Tibial artery (tissue), 4 donors: ENCODE measurements around the gene THADA.

Source experiments
- DNase-seq, 2 donors: peaks; one replicate each; pipeline ENCODE4 v3.0.0-alpha.2; 2019
- H3K27ac ChIP-seq, 2 donors: fragments of 200-600 bp; sonication (generic) in 1 of 2; 1 replicate in 1 of 2; 2 replicates in 1 of 2; pipeline ENCODE4 v1.5.1; 2018 to 2019; ENCODE audit warnings: mild to moderate bottlenecking in 1 of 2
- H3K27me3 ChIP-seq, 2 donors: fragments of 200-600 bp; sonication (generic) in 1 of 2; one replicate each; pipeline versions ENCODE4 v1.5.1 to v1.6.0; 2016 to 2019
- H3K36me3 ChIP-seq, 3 donors: fragments of 200-600 bp; sonication (generic) in 2 of 3; one replicate each; pipeline ENCODE4 v1.5.1; 2016 to 2019; ENCODE audit warnings: mild to moderate bottlenecking in 2 of 3
- H3K4me1 ChIP-seq, 4 donors: fragments of 200-600 bp; sonication (generic) in 2 of 4; 1 replicate in 3 of 4; 2 replicates in 1 of 4; pipeline ENCODE4 v1.5.1; 2016 to 2019
- H3K4me3 ChIP-seq, 2 donors: fragments of 200-600 bp; sonication (generic) in 1 of 2; 1 replicate in 1 of 2; 2 replicates in 1 of 2; pipeline ENCODE4 v1.5.1; 2018 to 2019; ENCODE audit warnings: mild to moderate bottlenecking in 2 of 2
- H3K9me3 ChIP-seq, 3 donors: fragments of 200-600 bp; sonication (generic) in 1 of 3; one replicate each; pipeline ENCODE4 v1.5.1; 2016 to 2019
- CTCF ChIP-seq, 2 experiments: fragments of 200-600 bp in 1 of 2; fragments of 450-650 bp in 1 of 2; IDR thresholded peaks; one replicate each; pipeline ENCODE4 v1.5.1; 2017 to 2019; ENCODE audit warnings: antibody characterized with exemption in 2 of 2, mild to moderate bottlenecking in 1 of 2, moderate library complexity in 1 of 2
- intact Hi-C: fragments of 100-400 bp; cut with DNase I; formaldehyde crosslinking; loops from one replicate; pipeline ENCODE4 v1.15.0; 2023; ENCODE audit warnings: low total_unique reads

Gene THADA

DNA sequence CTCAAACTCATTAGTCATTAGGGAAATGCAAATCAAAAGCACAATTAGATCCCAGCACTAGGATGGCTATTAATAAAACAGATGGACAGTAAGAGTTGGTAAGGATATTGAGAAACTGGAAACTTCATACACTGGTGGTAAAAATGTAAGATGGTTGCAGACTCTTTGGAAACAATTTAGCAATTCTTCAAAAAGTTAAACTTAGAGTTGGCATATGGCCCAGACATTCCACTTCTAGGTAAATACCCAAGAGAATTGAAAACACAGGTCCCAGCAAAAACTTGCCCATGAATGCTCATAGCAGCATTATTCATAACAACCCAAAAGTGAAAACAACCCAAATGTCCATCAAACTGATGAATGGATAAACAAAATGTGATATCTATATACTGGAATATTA is 284.6 kb downstream of the THADA start:
- DNase-seq, result no peak
- intact Hi-C loops, result no loop called here
- H3K27ac ChIP-seq, result peak overlapping the region; percentile 75 to 79

GRCh38 chr2:43309935-43310334 is 285.9 kb downstream of the THADA start:
- peaks cover 0 to 84% (median 47%) of the 10 kb centered on the region in 4 donors for H3K4me1 ChIP-seq
- intact Hi-C loops, result no loop called here
- TF ChIP-seq CTCF (IDR thresholded peaks at IDR 0.05), result no peak
- peak overlapping the region; percentile 75 to 79 for H3K27ac ChIP-seq
- H3K9me3 ChIP-seq, result no peaks in the 10 kb centered on the region
- no peaks in the 10 kb centered on the region for H3K27me3 ChIP-seq
- DNase-seq, result no peak
- no peak overlapping the region for H3K4me3 ChIP-seq
- no peaks in the 10 kb centered on the region for H3K36me3 ChIP-seq

More for the DNA sequence above, 284.6 kb downstream of the THADA start:
- H3K9me3 ChIP-seq, result no peaks in the 10 kb centered on the region
- peaks cover 0 to 71% (median 36%) of the 10 kb centered on the region in 4 donors for H3K4me1 ChIP-seq
- no peaks in the 10 kb centered on the region for H3K36me3 ChIP-seq
- no peak for TF ChIP-seq CTCF (IDR thresholded peaks at IDR 0.05)
- no peak overlapping the region for H3K4me3 ChIP-seq
- no peaks in the 10 kb centered on the region for H3K27me3 ChIP-seq

DNA sequence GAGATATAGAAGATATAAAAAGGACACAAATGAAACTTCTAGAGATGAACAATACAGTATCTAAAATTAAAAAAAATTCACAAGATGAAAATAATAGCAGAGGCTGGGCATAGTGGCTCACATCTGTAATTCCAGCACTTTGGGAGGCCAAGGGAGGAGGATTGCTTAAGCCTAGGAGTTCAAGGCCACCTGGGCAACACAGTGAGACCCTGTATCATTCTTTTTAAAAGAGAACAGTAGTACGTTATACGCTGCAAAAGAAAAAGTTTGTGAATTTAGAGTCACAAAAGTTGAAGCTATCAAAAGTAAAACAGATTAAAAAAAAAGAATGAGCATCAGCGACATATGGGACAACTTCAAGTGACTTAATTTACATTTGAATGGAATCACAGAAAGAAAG is 287.9 kb downstream of the THADA start:
- Histone ChIP-seq H3K27me3 (no peaks in the 10 kb centered on the region), H3K36me3 (no peaks in the 10 kb centered on the region), H3K4me1 (peaks cover 0 to 84% (median 49%) of the 10 kb centered on the region in 4 donors), H3K4me3 (no peak overlapping the region), H3K27ac (no peak overlapping the region), H3K9me3 (no peaks in the 10 kb centered on the region)
- DNase-seq, result no peak
- intact Hi-C loops, result no loop called here
- TF ChIP-seq CTCF (IDR thresholded peaks at IDR 0.05), result no peak

GRCh38 chr2:43307046-43307445 is 288.8 kb downstream of the THADA start:
- no peaks in the 10 kb centered on the region for H3K27me3 ChIP-seq
- intact Hi-C loops, result no loop called here
- peaks cover 0 to 84% (median 49%) of the 10 kb centered on the region in 4 donors for H3K4me1 ChIP-seq
- H3K27ac ChIP-seq, result peak overlapping the region; percentile 73 to 81
- no peak for DNase-seq
- no peaks in the 10 kb centered on the region for H3K36me3 ChIP-seq
- no peaks in the 10 kb centered on the region for H3K9me3 ChIP-seq
- no peak overlapping the region for H3K4me3 ChIP-seq
- TF ChIP-seq CTCF (IDR thresholded peaks at IDR 0.05), result no peak

GRCh38 chr2:43306197-43306596 is 289.6 kb downstream of the THADA start:
- TF ChIP-seq CTCF (IDR thresholded peaks at IDR 0.05), result no peak
- peaks cover 0 to 84% (median 52%) of the 10 kb centered on the region in 4 donors for H3K4me1 ChIP-seq
- H3K36me3 ChIP-seq, result no peaks in the 10 kb centered on the region
- DNase-seq, result no peak
- intact Hi-C loops, result no loop called here
- peak overlapping the region; percentile 73 to 81 for H3K27ac ChIP-seq
- no peaks in the 10 kb centered on the region for H3K27me3 ChIP-seq
- no peaks in the 10 kb centered on the region for H3K9me3 ChIP-seq
- H3K4me3 ChIP-seq, result no peak overlapping the region

DNA sequence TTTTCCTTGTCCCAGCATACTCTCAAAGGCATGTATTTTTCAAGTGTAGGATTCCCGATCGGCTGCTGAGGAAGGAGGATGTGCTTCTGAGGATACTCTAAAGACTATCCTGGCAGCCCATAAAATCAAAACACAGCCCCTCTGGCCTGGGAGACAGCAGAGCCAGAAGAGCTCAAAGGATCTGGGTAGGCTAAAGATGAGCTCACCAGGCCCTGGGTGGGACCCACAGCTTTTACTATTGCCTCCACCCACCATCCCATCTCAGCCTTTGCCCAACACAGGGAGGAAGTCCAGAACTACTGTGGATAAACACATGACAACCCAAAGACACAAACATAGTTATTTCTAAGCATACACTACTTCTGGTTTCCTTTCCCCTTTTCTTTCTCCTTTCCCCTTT is 290.3 kb downstream of the THADA start:
- Histone ChIP-seq H3K36me3 (no peaks in the 10 kb centered on the region), H3K27ac (peak overlapping the region; percentile 73 to 81), H3K9me3 (no peaks in the 10 kb centered on the region), H3K4me1 (peaks cover 0 to 84% (median 53%) of the 10 kb centered on the region in 4 donors), H3K4me3 (no peak overlapping the region), H3K27me3 (no peaks in the 10 kb centered on the region)
- TF ChIP-seq CTCF (IDR thresholded peaks at IDR 0.05), result no peak
- DNase-seq, result peak; percentile 84 to 88
- intact Hi-C loops, result no loop called here
